ENCODE results near the gene ASAP2.

GRCh38 chr2:9232166-9232479, 25.5 kb downstream of the ASAP2 start:
- no peak for TF ChIP-seq POLR2A (IDR thresholded peaks at IDR 0.05; ENCODE audit: low read depth, low read length)
- TF ChIP-seq POLR2AphosphoS5 (IDR thresholded peaks at IDR 0.05; ENCODE audit: low read depth, low read length), result no peak
- no peak for TF ChIP-seq TAF1 (IDR thresholded peaks at IDR 0.05; ENCODE audit: borderline replicate concordance, low read depth, low read length)
